IMR-90 (cell line): ENCODE measurements around the gene RNF151. TPM values are rescaled to one million over a fixed set of nuclear protein-coding genes. Genes with fewer than 3 reads are reported as not detected.

ENCODE experiments used
- ATAC-seq: fragments of 200-7000 bp; cut with Tn5 transposase; 2 replicates; pipeline ENCODE4 v1.9.1; 2020; ENCODE audit warnings: low read depth, mild to moderate bottlenecking, moderate library complexity
- BruUV-seq: library from RNA; stranded (reverse); fragments of 400-500 nt; replicated peaks from 2 replicates; lab custom pipeline; 2021; lab: Mats Ljungman, UMichigan
- CTCF ChIA-PET: fragments of 300-600 bp; formaldehyde crosslinking; extraction: SDS; loops from one replicate; lab custom pipeline; 2021; ENCODE audit warnings: antibody characterized with exemption; lab: Yijun Ruan, JAX
- POLR2A ChIA-PET: fragments of 300-600 bp; sonication (Branson Sonifier 250); formaldehyde crosslinking; loops from one replicate; lab custom pipeline; 2022; ENCODE audit warnings: antibody characterized with exemption; ENCODE audit not compliant: unreplicated experiment; lab: Charles Lee
- DNase-seq: peaks from one replicate; pipeline ENCODE4 v3.0.0; 2013
- H2AFZ ChIP-seq: replicated peaks from 2 replicates; pipeline ENCODE3; 2013; ENCODE audit warnings: low read length, mild to moderate bottlenecking; ENCODE audit not compliant: poor library complexity
- H2AK5ac ChIP-seq: 2 replicates; pipeline ENCODE4 v1.6.1; 2013; ENCODE audit warnings: low read depth, low read length, inconsistent platforms
- H2AK9ac ChIP-seq: replicated peaks from 2 replicates; pipeline ENCODE3; 2013; ENCODE audit warnings: mild to moderate bottlenecking, low read depth, low read length, moderate library complexity; ENCODE audit not compliant: poor library complexity
- H2BK120ac ChIP-seq: 2 replicates; pipeline ENCODE4 v1.6.1; 2013; ENCODE audit warnings: low read depth, low read length, inconsistent platforms
- H2BK15ac ChIP-seq: 3 replicates; pipeline ENCODE4 v1.6.1; 2013; ENCODE audit warnings: low read depth, low read length, inconsistent platforms
- H2BK20ac ChIP-seq: 2 replicates; pipeline ENCODE4 v1.6.1; 2013; ENCODE audit warnings: low read depth, mild to moderate bottlenecking, inconsistent platforms, low read length, moderate library complexity
- H2BK5ac ChIP-seq: 2 replicates; pipeline ENCODE4 v1.6.1; 2013; ENCODE audit warnings: mild to moderate bottlenecking, low read depth, low read length, inconsistent platforms; ENCODE audit not compliant: poor library complexity, severe bottlenecking
- H3K14ac ChIP-seq: replicated peaks from 2 replicates; pipeline ENCODE4 v1.6.1; 2013; ENCODE audit warnings: low read depth, low read length, inconsistent platforms
- H3K18ac ChIP-seq: 2 replicates; pipeline ENCODE4 v1.6.1; 2013; ENCODE audit warnings: low read depth, low read length, control low read depth
- H3K23ac ChIP-seq: 2 replicates; pipeline ENCODE4 v1.6.1; 2013; ENCODE audit warnings: low read depth, low read length, inconsistent platforms
- H3K27ac ChIP-seq: 2 replicates; pipeline ENCODE4 v1.5.1; 2013; ENCODE audit warnings: mild to moderate bottlenecking, control low read depth, low read length; ENCODE audit not compliant: insufficient read depth
- H3K27me3 ChIP-seq: 2 replicates; pipeline ENCODE4 v1.6.1; 2013; ENCODE audit warnings: low read length; ENCODE audit not compliant: control insufficient read depth, insufficient read depth
- H3K36me3 ChIP-seq: 2 replicates; pipeline ENCODE4 v1.6.1; 2013; ENCODE audit warnings: low read length, mixed read lengths; ENCODE audit not compliant: control insufficient read depth, insufficient read depth
- H3K4ac ChIP-seq: 2 replicates; pipeline ENCODE4 v1.6.1; 2013; ENCODE audit warnings: low read depth, low read length, inconsistent platforms
- H3K4me1 ChIP-seq: 2 replicates; pipeline ENCODE4 v1.6.1; 2013; ENCODE audit warnings: low read length, mixed read lengths; ENCODE audit not compliant: control insufficient read depth, insufficient read depth
- H3K4me2 ChIP-seq: 2 replicates; pipeline ENCODE4 v1.6.1; 2013; ENCODE audit warnings: low read depth, mild to moderate bottlenecking, control low read depth, low read length, moderate library complexity
- H3K4me3 ChIP-seq: 2 replicates; pipeline ENCODE4 v1.5.1; 2013; ENCODE audit warnings: low read depth, mild to moderate bottlenecking, control low read depth, low read length, moderate library complexity; ENCODE audit not compliant: insufficient read depth
- H3K56ac ChIP-seq: 2 replicates; pipeline ENCODE4 v1.6.1; 2013; ENCODE audit warnings: low read length, inconsistent platforms; ENCODE audit not compliant: insufficient read depth; ENCODE audit errors: extremely low read depth
- H3K79me1 ChIP-seq, 2 experiments: 2 replicates each; pipeline ENCODE4 v1.6.1; 2013; ENCODE audit warnings: low read length in 2 of 2, inconsistent platforms in 1 of 2, low read depth in 1 of 2
- H3K9ac ChIP-seq: 2 replicates; pipeline ENCODE4 v1.6.1; 2013; ENCODE audit warnings: low read depth, low read length, control low read depth
- H3K9me1 ChIP-seq: 2 replicates; pipeline ENCODE4 v1.6.1; 2013; ENCODE audit warnings: low read length, inconsistent platforms; ENCODE audit not compliant: insufficient read depth
- H3K9me3 ChIP-seq: 2 replicates; pipeline ENCODE4 v1.6.1; 2013; ENCODE audit warnings: low read length; ENCODE audit not compliant: control insufficient read depth, insufficient read depth
- H4K20me1 ChIP-seq: 2 replicates; pipeline ENCODE4 v1.6.1; 2013; ENCODE audit warnings: low read length, inconsistent platforms; ENCODE audit not compliant: insufficient read depth
- H4K5ac ChIP-seq: 2 replicates; pipeline ENCODE4 v1.6.1; 2013; ENCODE audit warnings: mild to moderate bottlenecking, low read depth, low read length, control low read depth
- H4K8ac ChIP-seq, 2 experiments: 2 replicates each; pipeline ENCODE4 v1.6.1; 2013; ENCODE audit warnings: low read depth in 2 of 2, low read length in 2 of 2, control low read depth in 1 of 2, inconsistent platforms in 1 of 2
- H4K91ac ChIP-seq: 2 replicates; pipeline ENCODE4 v1.6.1; 2013; ENCODE audit warnings: low read depth, low read length, inconsistent platforms; ENCODE audit not compliant: insufficient read depth
- BHLHE40 ChIP-seq: fragments of 150-350 bp; IDR thresholded peaks from 2 replicates; pipeline ENCODE4 v1.6.1; 2016; ENCODE audit warnings: mild to moderate bottlenecking, low read depth, low read length
- CHD1 ChIP-seq: IDR thresholded peaks from 2 replicates; pipeline ENCODE4 v1.6.1; 2012; ENCODE audit warnings: low read depth, low read length, improper control_type of control experiment
- MXI1 ChIP-seq: IDR thresholded peaks from 2 replicates; pipeline ENCODE4 v1.6.1; 2012; ENCODE audit warnings: low read depth, mild to moderate bottlenecking, low read length, moderate library complexity, borderline replicate concordance
- RCOR1 ChIP-seq: IDR thresholded peaks from 2 replicates; pipeline ENCODE4 v1.6.1; 2012; ENCODE audit warnings: mild to moderate bottlenecking, low read length, improper control_type of control experiment; ENCODE audit not compliant: insufficient replicate concordance
- RFX5 ChIP-seq: IDR thresholded peaks from 2 replicates; pipeline ENCODE4 v1.8.0; 2012; ENCODE audit warnings: low read depth, mild to moderate bottlenecking, low read length, moderate library complexity
- WGBS, 2 experiments: methylation state at CpG; one replicate each; pipeline versions ENCODE4 v1.1.5 to v1.1.7; 2013; ENCODE audit warnings: missing lambda C conversion rate in 2 of 2; ENCODE audit not compliant: insufficient read length in 1 of 2; ENCODE audit errors: extremely low coverage in 2 of 2; 5-methylcytosine and 5-hydroxymethylcytosine counted together
- dilution Hi-C: fragments of 300-500 bp; cut with HindIII; formaldehyde crosslinking; loops from one replicate; pipeline ENCODE4 v1.14.3; 2018; ENCODE audit warnings: low sequenced_read_pairs; ENCODE audit not compliant: unreplicated experiment
- in situ Hi-C: fragments of 300-500 bp; cut with MboI; formaldehyde crosslinking; loops from 3 replicates; pipeline ENCODE4 v1.14.3; 2019; ENCODE audit warnings: low sequenced_read_pairs, inconsistent platforms, mixed read lengths
- intact Hi-C: fragments of 100-400 bp; cut with micrococcal nuclease; formaldehyde crosslinking; loops from 2 replicates; pipeline ENCODE4 v1.10.0; 2022
- polyA plus RNA-seq, 3 experiments: library from polyadenylated mRNA; depleted of rRNA; stranded (reverse); fragments of >200 nt; gene quantifications; 2 replicates each; pipeline ENCODE4 v1.2.3, GENCODE V29; 2012; ENCODE audit warnings: low replicate concordance in 1 of 3
- total RNA-seq: library from RNA; depleted of rRNA; stranded (reverse); fragments of >200 nt; gene quantifications from 2 replicates; pipeline ENCODE4 v1.2.3, GENCODE V29; 2012
- TF ChIP-seq, protein P1 (sequence below): conservative IDR thresholded peaks from 2 replicates; pipeline ENCODE4 v1.5.1; 2012; ENCODE audit warnings: mild to moderate bottlenecking, low read depth, low read length, improper control_type of control experiment
- TF ChIP-seq, protein P2 (sequence below): fragments of 150-350 bp; IDR thresholded peaks from 2 replicates; pipeline ENCODE4 v1.6.1; 2016; ENCODE audit warnings: low read depth, mild to moderate bottlenecking, low read length, moderate library complexity, borderline replicate concordance

The RNF151 gene
- total and polyA plus RNA-seq, 2 of the 4 experiments (the other 2 are of a cell fraction), result not detected

DNA sequence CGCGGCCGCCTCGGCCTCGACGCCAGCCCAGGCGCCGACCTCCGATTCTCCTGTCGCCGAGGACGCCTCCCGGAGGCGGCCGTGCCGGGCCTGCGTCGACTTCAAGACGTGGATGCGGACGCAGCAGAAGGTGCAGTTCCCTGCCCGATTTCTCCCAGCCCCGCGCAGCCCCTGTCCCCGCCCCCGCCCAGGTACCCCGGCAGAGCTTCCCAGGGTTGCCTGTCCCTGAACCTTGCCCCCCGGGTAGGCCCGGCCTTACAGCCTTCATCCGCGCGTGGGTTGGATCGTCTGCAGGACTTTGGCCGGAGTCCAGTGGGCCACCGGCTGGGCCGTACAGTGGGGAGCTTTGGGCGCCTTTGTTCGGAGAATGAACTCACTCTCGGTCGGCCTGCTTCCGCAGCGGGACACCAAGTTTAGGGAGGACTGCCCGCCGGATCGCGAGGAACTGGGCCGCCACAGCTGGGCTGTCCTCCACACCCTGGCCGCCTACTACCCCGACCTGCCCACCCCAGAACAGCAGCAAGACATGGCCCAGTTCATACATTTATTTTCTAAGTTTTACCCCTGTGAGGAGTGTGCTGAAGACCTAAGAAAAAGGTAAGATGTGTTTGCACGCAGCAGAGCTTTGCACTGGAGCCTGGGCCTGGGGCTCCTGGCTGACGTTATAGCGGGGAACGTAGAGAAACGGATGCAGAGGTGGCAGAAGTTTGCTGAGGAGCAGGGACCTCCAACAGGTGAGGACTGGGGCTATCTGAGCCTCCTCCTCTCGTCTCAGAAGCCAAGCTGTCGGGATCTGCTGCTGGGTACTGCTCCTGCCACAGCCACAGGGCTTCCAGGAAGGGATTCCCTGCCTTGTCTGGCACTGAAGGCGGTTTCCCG lies 17.9 kb downstream of the RNF151 start:
- peaks cover 21 to 29% of the 10 kb centered on the region in 2 experiments for H3K79me1 ChIP-seq
- H3K9me1 ChIP-seq, result peaks cover 9% of the 10 kb centered on the region
- no peak overlapping the region for H2BK120ac ChIP-seq
- no peak overlapping the region for H2BK20ac ChIP-seq
- BruUV-seq, result no TSS peak
- no peaks in the 10 kb centered on the region for H3K9me3 ChIP-seq
- peak overlapping the region; percentile 95 for H2AK9ac ChIP-seq
- H2BK5ac ChIP-seq, result peak overlapping the region; percentile 14
- H3K14ac ChIP-seq, result peak overlapping the region; percentile 85
- POLR2A ChIA-PET, result interaction anchor here (0.6 kb wide), 1 partner anchor 49 kb away, joined by 5 read pairs; no protein-coding TSS in a partner anchor
- H3K4me1 ChIP-seq, result peaks cover 8% of the 10 kb centered on the region
- in situ Hi-C loops (no loop called here), dilution Hi-C loops (no loop called here), intact Hi-C loops (no loop called here)
- H2AK5ac ChIP-seq, result peak overlapping the region; percentile 5; the same call in 1 of the 2 replicates
- H3K4me3 ChIP-seq, result peak overlapping the region; percentile 76
- H4K8ac ChIP-seq, result peak overlapping the region; percentile 29 to 53; a peak in 3 of 4 replicates
- TF ChIP-seq CHD1 (no peak), RCOR1 (no peak), MXI1 (no peak), RFX5 (no peak), BHLHE40 (no peak)
- TF ChIP-seq, protein P1, sequence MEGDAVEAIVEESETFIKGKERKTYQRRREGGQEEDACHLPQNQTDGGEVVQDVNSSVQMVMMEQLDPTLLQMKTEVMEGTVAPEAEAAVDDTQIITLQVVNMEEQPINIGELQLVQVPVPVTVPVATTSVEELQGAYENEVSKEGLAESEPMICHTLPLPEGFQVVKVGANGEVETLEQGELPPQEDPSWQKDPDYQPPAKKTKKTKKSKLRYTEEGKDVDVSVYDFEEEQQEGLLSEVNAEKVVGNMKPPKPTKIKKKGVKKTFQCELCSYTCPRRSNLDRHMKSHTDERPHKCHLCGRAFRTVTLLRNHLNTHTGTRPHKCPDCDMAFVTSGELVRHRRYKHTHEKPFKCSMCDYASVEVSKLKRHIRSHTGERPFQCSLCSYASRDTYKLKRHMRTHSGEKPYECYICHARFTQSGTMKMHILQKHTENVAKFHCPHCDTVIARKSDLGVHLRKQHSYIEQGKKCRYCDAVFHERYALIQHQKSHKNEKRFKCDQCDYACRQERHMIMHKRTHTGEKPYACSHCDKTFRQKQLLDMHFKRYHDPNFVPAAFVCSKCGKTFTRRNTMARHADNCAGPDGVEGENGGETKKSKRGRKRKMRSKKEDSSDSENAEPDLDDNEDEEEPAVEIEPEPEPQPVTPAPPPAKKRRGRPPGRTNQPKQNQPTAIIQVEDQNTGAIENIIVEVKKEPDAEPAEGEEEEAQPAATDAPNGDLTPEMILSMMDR, result no peak
- TF ChIP-seq, protein P2, sequence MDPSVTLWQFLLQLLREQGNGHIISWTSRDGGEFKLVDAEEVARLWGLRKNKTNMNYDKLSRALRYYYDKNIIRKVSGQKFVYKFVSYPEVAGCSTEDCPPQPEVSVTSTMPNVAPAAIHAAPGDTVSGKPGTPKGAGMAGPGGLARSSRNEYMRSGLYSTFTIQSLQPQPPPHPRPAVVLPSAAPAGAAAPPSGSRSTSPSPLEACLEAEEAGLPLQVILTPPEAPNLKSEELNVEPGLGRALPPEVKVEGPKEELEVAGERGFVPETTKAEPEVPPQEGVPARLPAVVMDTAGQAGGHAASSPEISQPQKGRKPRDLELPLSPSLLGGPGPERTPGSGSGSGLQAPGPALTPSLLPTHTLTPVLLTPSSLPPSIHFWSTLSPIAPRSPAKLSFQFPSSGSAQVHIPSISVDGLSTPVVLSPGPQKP, result no peak
- peak overlapping the region; percentile 30 for H3K27ac ChIP-seq
- peak; percentile 13 for DNase-seq
- H3K27me3 ChIP-seq, result peaks cover 37% of the 10 kb centered on the region
- peak overlapping the region; percentile 94 for H2AFZ ChIP-seq
- H3K23ac ChIP-seq, result peak overlapping the region; percentile 89
- peak overlapping the region; percentile 28 for H4K91ac ChIP-seq
- H3K4me2 ChIP-seq, result peak overlapping the region; percentile 89
- H4K5ac ChIP-seq, result peak overlapping the region; percentile 22; the same call in 1 of the 2 replicates
- ATAC-seq, result peak; percentile 15
- H4K20me1 ChIP-seq, result no peaks in the 10 kb centered on the region; the same call in none of the 2 replicates
- 7% methylated on average over 26 of the region's 58 CpGs; no CpG with 5 or more reads in 1 of the 2 experiments for WGBS, 2 experiments
- H2BK15ac ChIP-seq, result no peak overlapping the region
- peak overlapping the region; percentile 30 for H3K4ac ChIP-seq
- H3K36me3 ChIP-seq, result peaks cover 13% of the 10 kb centered on the region
- no peak overlapping the region for H3K18ac ChIP-seq
- H3K9ac ChIP-seq, result peak overlapping the region; percentile 71
- H3K56ac ChIP-seq, result peak overlapping the region; percentile 65
- CTCF ChIA-PET, result interaction anchor here (0.8 kb wide), 1 partner anchor 20 kb away, joined by 3 read pairs; no protein-coding TSS in a partner anchor
